ENCODE measurements around the gene SPTBN5.

DNA sequence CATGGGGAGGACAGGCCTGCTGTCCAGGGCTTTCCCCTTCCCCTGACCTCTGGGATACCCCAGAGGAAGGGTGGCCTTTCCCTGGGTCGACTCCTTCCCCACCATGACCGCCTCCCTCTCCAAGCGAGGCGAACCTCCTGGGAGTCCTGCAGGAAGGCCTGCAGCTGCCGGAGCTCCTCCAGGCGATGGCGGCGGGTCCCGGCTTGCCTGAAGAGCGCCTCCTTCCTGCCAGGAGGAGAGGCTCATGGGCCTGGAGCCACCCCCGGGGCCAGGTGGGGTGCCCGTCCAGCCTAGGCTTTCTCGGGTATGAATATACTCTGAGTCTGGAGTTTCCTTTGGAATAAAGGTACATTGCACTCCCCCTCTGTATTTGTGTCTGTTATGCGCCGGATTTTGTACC lies 35.1 kb downstream of the SPTBN5 start:
- TF ChIP-seq, protein P1, sequence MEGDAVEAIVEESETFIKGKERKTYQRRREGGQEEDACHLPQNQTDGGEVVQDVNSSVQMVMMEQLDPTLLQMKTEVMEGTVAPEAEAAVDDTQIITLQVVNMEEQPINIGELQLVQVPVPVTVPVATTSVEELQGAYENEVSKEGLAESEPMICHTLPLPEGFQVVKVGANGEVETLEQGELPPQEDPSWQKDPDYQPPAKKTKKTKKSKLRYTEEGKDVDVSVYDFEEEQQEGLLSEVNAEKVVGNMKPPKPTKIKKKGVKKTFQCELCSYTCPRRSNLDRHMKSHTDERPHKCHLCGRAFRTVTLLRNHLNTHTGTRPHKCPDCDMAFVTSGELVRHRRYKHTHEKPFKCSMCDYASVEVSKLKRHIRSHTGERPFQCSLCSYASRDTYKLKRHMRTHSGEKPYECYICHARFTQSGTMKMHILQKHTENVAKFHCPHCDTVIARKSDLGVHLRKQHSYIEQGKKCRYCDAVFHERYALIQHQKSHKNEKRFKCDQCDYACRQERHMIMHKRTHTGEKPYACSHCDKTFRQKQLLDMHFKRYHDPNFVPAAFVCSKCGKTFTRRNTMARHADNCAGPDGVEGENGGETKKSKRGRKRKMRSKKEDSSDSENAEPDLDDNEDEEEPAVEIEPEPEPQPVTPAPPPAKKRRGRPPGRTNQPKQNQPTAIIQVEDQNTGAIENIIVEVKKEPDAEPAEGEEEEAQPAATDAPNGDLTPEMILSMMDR (conservative IDR thresholded peaks at IDR 0.05; ENCODE audit: low read depth, low read length): no peak
- no peak for TF ChIP-seq EZH2 (IDR thresholded peaks at IDR 0.05; ENCODE audit: borderline replicate concordance, low read depth, low read length, poor library complexity, severe bottlenecking)

Data from A673 (cell line).